Vagina (tissue), 2 donors: Measurements from ENCODE around the gene BCAS1.

Source experiments
- CTCF ChIP-seq, 3 experiments: fragments of 450-650 bp in 2 of 3; fragments of 200-600 bp in 1 of 3; sonication (generic) in 1 of 3; IDR thresholded peaks; one replicate each; pipeline ENCODE4 v1.5.1; 2017 to 2019; ENCODE audit warnings: antibody characterized with exemption in 3 of 3, mild to moderate bottlenecking in 2 of 3, moderate library complexity in 2 of 3
- POLR2A ChIP-seq, 2 donors: fragments of 450-650 bp; IDR thresholded peaks; one replicate each; pipeline ENCODE4 v1.6.1; 2017; ENCODE audit warnings: antibody characterized with exemption in 2 of 2, mild to moderate bottlenecking in 2 of 2, moderate library complexity in 2 of 2
- POLR2AphosphoS5 ChIP-seq, 2 donors: sonication (generic); formaldehyde crosslinking; IDR thresholded peaks; one replicate each; pipeline ENCODE4 v1.9.0; 2017; ENCODE audit warnings: antibody characterized with exemption in 2 of 2, mild to moderate bottlenecking in 2 of 2, low read depth in 1 of 2; ENCODE audit not compliant: insufficient read depth in 1 of 2

GRCh38 chr20:54064939-54065338 is 5.5 kb downstream of the BCAS1 start:
- TF ChIP-seq CTCF (IDR thresholded peaks at IDR 0.05) (no peak), POLR2A (IDR thresholded peaks at IDR 0.05) (no peak), POLR2AphosphoS5 (IDR thresholded peaks at IDR 0.05; ENCODE audit: insufficient read depth in 1 of 2, low read depth in 1 of 2) (no peak)
